Measurements from ENCODE around the gene TOM1L1. TPM values are rescaled to one million over a fixed set of nuclear protein-coding genes. Genes with fewer than 3 reads are reported as not detected.
A peak's percentile ranks its signal among the peaks of the same experiment; 100 is the strongest.

Gene TOM1L1
- total and polyA plus RNA-seq, 2 of the 8 experiments (the other 6 are each of a cell fraction or from before 2014, with no cell fraction given) = 47.0 to 60.8 TPM

DNA sequence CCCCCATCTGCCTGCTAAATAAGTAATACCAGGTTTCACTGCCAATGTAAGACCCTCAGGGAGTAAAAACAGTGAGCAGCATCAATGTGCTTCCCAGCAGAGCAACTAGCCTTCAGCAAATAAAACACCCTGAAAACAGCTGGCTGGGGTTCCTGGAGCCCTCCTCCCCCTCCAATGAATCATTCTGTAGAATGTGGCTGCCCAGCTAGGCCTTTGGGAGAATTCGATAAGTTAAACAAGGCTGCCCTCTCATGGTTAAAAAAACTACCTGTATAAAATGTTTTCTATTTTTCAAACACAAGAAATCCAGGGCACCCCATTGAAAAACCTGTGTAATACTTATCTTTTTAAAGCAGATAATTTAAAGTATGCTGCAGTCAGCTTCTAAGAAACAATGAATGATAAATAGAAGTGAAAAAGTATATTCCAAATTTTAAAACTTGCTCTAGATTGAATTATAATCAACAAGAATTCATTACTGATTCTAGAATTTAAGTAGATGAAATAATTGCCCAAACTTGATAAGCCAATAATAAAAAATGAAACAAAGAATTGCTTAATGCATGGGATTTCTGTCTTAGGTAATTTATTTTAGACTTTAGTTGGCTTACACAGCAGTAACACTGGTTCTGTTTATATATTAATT, 9.4 kb upstream of the TOM1L1 start:
- POLR2A ChIA-PET (ENCODE audit: partially characterized antibody) = no interaction called here
- WGBS, 2 experiments (ENCODE audit: extremely low coverage in 1 of 2, insufficient coverage in 1 of 2, insufficient read length in 1 of 2, insufficient replicate concordance in 2 of 2, low coverage in 1 of 2, low lambda C conversion rate in 2 of 2, missing lambda C conversion rate in 1 of 2) = 25% methylated on average over 1 of the region's 1 CpG; no CpG with 5 or more reads in 1 of the 2 experiments
- Histone ChIP-seq H2AK5ac (ENCODE audit: low read depth, low read length) (no peak overlapping the region), H3K4me2 (ENCODE audit: insufficient read depth in 1 of 2, low read depth in 2 of 2, low read length in 2 of 2) (0 out of 4 replicates have a peak overlapping the region, but pooled peaks of 1 of the 2 experiments have one; percentile 23), H3K27me3 (replicated peaks in 1 of 4; ENCODE audit: control insufficient read depth in 3 of 4, extremely low read depth in 1 of 4, insufficient read depth in 3 of 4, low read length in 3 of 4) (no peaks in the 10 kb centered on the region), H2AFZ (ENCODE audit: low read length) (no peak overlapping the region), H4K8ac (ENCODE audit: extremely low read depth, insufficient read depth, low read length) (no peak overlapping the region), H2BK120ac (replicated peaks; ENCODE audit: low read depth, low read length) (no peak overlapping the region), H2BK20ac (ENCODE audit: low read length) (no peak overlapping the region), H3K23me2 (ENCODE audit: low read depth, low read length) (no peaks in the 10 kb centered on the region), H3K14ac (ENCODE audit: insufficient read length) (no peak overlapping the region), H3K4me1 (replicated peaks in 1 of 4; ENCODE audit: control insufficient read depth in 3 of 4, insufficient read depth in 4 of 4, low read length in 3 of 4) (peaks cover 0 to 5% (median 1%) of the 10 kb centered on the region in 4 experiments; a peak in 3 of 7 replicates), H4K91ac (replicated peaks; ENCODE audit: insufficient read length, low read length) (no peak overlapping the region), H3K79me2 (ENCODE audit: control insufficient read depth in 1 of 2, insufficient read depth in 2 of 2, low read length in 2 of 2) (no peaks in the 10 kb centered on the region), H3K4ac (replicated peaks; ENCODE audit: insufficient read length, low read depth, low read length) (no peak overlapping the region), H3K79me1 (ENCODE audit: low read depth, low read length) (no peaks in the 10 kb centered on the region), H4K20me1 (replicated peaks in 1 of 2; ENCODE audit: control insufficient read depth in 1 of 2, insufficient read depth in 2 of 2, low read length in 2 of 2) (no peaks in the 10 kb centered on the region), H3K4me3 (ENCODE audit: extremely low read depth in 1 of 4, insufficient read depth in 2 of 4, low read depth in 3 of 4, low read length in 4 of 4) (no peak overlapping the region), H3K9ac (replicated peaks in 1 of 4; ENCODE audit: extremely low read depth in 1 of 4, low read depth in 3 of 4, low read length in 3 of 4) (no peak overlapping the region), H4K5ac (ENCODE audit: insufficient read length, low read depth, low read length) (no peak overlapping the region), H2BK5ac (ENCODE audit: low read depth, low read length) (no peak overlapping the region), H3K9me3 (ENCODE audit: insufficient read depth in 2 of 2, low read depth in 1 of 2, low read length in 1 of 2) (no peaks in the 10 kb centered on the region), H2BK15ac (ENCODE audit: low read length) (no peak overlapping the region), H3K18ac (ENCODE audit: extremely low read depth, low read length) (0 out of 2 replicates have a peak overlapping the region, but pooled peaks have one; percentile 63), H3K27ac (ENCODE audit: low read depth, low read length) (no peak overlapping the region), H3K56ac (replicated peaks; ENCODE audit: insufficient read length, low read depth, low read length) (no peak overlapping the region), H2BK12ac (ENCODE audit: low read depth, low read length) (no peak overlapping the region), H3K36me3 (ENCODE audit: control insufficient read depth in 2 of 4, insufficient read depth in 4 of 4, low read length in 3 of 4) (no peaks in the 10 kb centered on the region), H3K23ac (ENCODE audit: insufficient read length) (no peak overlapping the region)
- CTCF ChIA-PET (ENCODE audit: partially characterized antibody) = interaction anchor here (0.9 to 1.9 kb wide), 10 partner anchors 10 to 1260 kb away, joined by 3 to 7 read pairs (median 3); no protein-coding TSS in a partner anchor
- peak; percentile 81 for TF ChIP-seq JUND (IDR thresholded peaks at IDR 0.05; ENCODE audit: low read length)
- 0 out of 3 replicates have a peak, but pooled peaks of 1 of the 2 experiments have one; percentile 22 for TF ChIP-seq EP300 (IDR thresholded peaks at IDR 0.05; ENCODE audit: borderline replicate concordance in 1 of 2, low read depth in 2 of 2, low read length in 2 of 2)
- peak; percentile 60; the same call in 1 of the 2 replicates for TF ChIP-seq TCF12 (IDR thresholded peaks at IDR 0.05; ENCODE audit: low read depth, low read length)
- TF ChIP-seq RAD21 (IDR thresholded peaks at IDR 0.05 in 1 of 2, conservative IDR thresholded peaks at IDR 0.05 in 1 of 2; ENCODE audit: low read depth in 2 of 2, low read length in 2 of 2) = peak; percentile 87 to 89
- TF ChIP-seq CTCF (IDR thresholded peaks at IDR 0.05; ENCODE audit: control extremely low read depth in 1 of 3, insufficient read depth in 1 of 3, low read depth in 1 of 3, low read length in 3 of 3) = peak in 2 of 3 experiments; percentile 26 to 52; a peak in 3 of 4 replicates
- no peak for TF ChIP-seq BCL11A (IDR thresholded peaks at IDR 0.05; ENCODE audit: low read depth in 2 of 2, low read length in 2 of 2)
- TF ChIP-seq CREB1 (IDR thresholded peaks at IDR 0.05) = no peak
- FAIRE-seq (peak; percentile 77), DNase-seq (ENCODE audit: low read depth in 1 of 2, low spot score in 2 of 2) (peak in 1 of 2 experiments; percentile 52)
